GM18867 (cell line): Measurements from ENCODE around the gene CAB39.

Experiments used
- ATAC-seq: cut with Tn5 transposase; IDR thresholded peaks from one replicate; pipeline ENCODE4 v1.9.1; 2021; ENCODE audit warnings: mild to moderate bottlenecking, moderate library complexity; ENCODE audit not compliant: unreplicated experiment

CAB39 gene

GRCh38 chr2:230779126-230779525 lies 66.5 kb downstream of the CAB39 start:
- ATAC-seq: no peak

- ATAC-seq: no peak
Measured at GRCh38 chr2:230779607-230780006, 67.0 kb downstream of the CAB39 start.

- peak; percentile 61 for ATAC-seq
Measured at GRCh38 chr2:230781130-230781797, 68.6 kb downstream of the CAB39 start.

GRCh38 chr2:230783101-230783500 lies 70.5 kb downstream of the CAB39 start:
- ATAC-seq: no peak

- no peak for ATAC-seq
Measured at GRCh38 chr2:230784795-230785194, 72.2 kb downstream of the CAB39 start.

GRCh38 chr2:230785346-230785745 lies 72.7 kb downstream of the CAB39 start:
- ATAC-seq: no peak

GRCh38 chr2:230787101-230787500 lies 74.5 kb downstream of the CAB39 start:
- no peak for ATAC-seq

- ATAC-seq: no peak
Measured at GRCh38 chr2:230788554-230789175, 76.0 kb downstream of the CAB39 start.

- ATAC-seq: no peak
Measured at GRCh38 chr2:230790981-230791380, 78.3 kb downstream of the CAB39 start.

- peak; percentile 93 for ATAC-seq
Measured at GRCh38 chr2:230793572-230794359, 81.1 kb downstream of the CAB39 start.

- peak; percentile 20 for ATAC-seq
Measured at GRCh38 chr2:230794497-230794896, 81.9 kb downstream of the CAB39 start.

- ATAC-seq: no peak
Measured at GRCh38 chr2:230795856-230796255, 83.2 kb downstream of the CAB39 start.

GRCh38 chr2:230796280-230796862 lies 83.7 kb downstream of the CAB39 start:
- ATAC-seq: no peak

GRCh38 chr2:230797515-230798495 lies 85.2 kb downstream of the CAB39 start:
- ATAC-seq: no peak

GRCh38 chr2:230798769-230799399 lies 86.2 kb downstream of the CAB39 start:
- ATAC-seq: no peak

- ATAC-seq: no peak
Measured at GRCh38 chr2:230805353-230806017, 92.8 kb downstream of the CAB39 start.

GRCh38 chr2:230807729-230808128 lies 95.1 kb downstream of the CAB39 start:
- ATAC-seq: no peak

GRCh38 chr2:230809015-230809414 lies 96.4 kb downstream of the CAB39 start:
- ATAC-seq: no peak

GRCh38 chr2:230809677-230810251 lies 97.1 kb downstream of the CAB39 start:
- no peak for ATAC-seq
